Testis (tissue), 2 donors: ENCODE results near the gene C1RL.

ENCODE experiments used
- CTCF ChIP-seq, 3 experiments: fragments of 450-650 bp in 2 of 3; fragments of 200-600 bp in 1 of 3; sonication (generic) in 1 of 3; IDR thresholded peaks; one replicate each; pipeline ENCODE4 v1.5.1; 2016 to 2019; ENCODE audit warnings: antibody characterized with exemption in 3 of 3, mild to moderate bottlenecking in 2 of 3, moderate library complexity in 1 of 3
- POLR2A ChIP-seq: fragments of 450-650 bp; IDR thresholded peaks from one replicate; pipeline ENCODE4 v1.6.1; 2017; ENCODE audit warnings: antibody characterized with exemption, mild to moderate bottlenecking, moderate library complexity

GRCh38 chr12:7061138-7061537 is 47.9 kb downstream of the C1RL start:
- TF ChIP-seq POLR2A (no peak), CTCF (IDR thresholded peaks at IDR 0.05) (peak in 1 of 3 experiments; percentile 16)
